Measurements from ENCODE around the gene R3HDML.
"Not testable (repeated sequence)": the region's sequence is repeated elsewhere in the genome, so short reads cannot be mapped to it uniquely, and the experiment has no call there.

The R3HDML gene

GRCh38 chr20:44331201-44331600 lies 5.6 kb upstream of the R3HDML start:
- no peak for DNase-seq

- DNase-seq: no peak
Observed at GRCh38 chr20:44334306-44334705, 2.5 kb upstream of the R3HDML start.

GRCh38 chr20:44334709-44335108 lies 2.1 kb upstream of the R3HDML start:
- no peak for DNase-seq

- DNase-seq: no peak
Observed at GRCh38 chr20:44335675-44336074, 1.2 kb upstream of the R3HDML start.

- no peak for DNase-seq
Observed at GRCh38 chr20:44336086-44336485, 757 bp upstream of the R3HDML start.

GRCh38 chr20:44342248-44342647 lies 5.4 kb downstream of the R3HDML start:
- no peak for DNase-seq

GRCh38 chr20:44343162-44343675 lies 6.4 kb downstream of the R3HDML start:
- DNase-seq: no peak

- no peak for DNase-seq
Observed at GRCh38 chr20:44344723-44345122, 7.9 kb downstream of the R3HDML start.

- DNase-seq: no peak
Observed at GRCh38 chr20:44345147-44345546, 8.3 kb downstream of the R3HDML start.

GRCh38 chr20:44345941-44346340 lies 9.1 kb downstream of the R3HDML start:
- DNase-seq: not testable (repeated sequence)

GRCh38 chr20:44348168-44348659 lies 11.4 kb downstream of the R3HDML start:
- no peak for DNase-seq

GRCh38 chr20:44349349-44349748 lies 12.5 kb downstream of the R3HDML start:
- no peak for DNase-seq

GRCh38 chr20:44350567-44350966 lies 13.7 kb downstream of the R3HDML start:
- DNase-seq: no peak

- no peak for DNase-seq
Observed at GRCh38 chr20:44354979-44355497, 18.2 kb downstream of the R3HDML start.

- no peak for DNase-seq
Observed at GRCh38 chr20:44355498-44356352, 18.9 kb downstream of the R3HDML start, which contains the start of gene HNF4A. Gene HNF4A, plus strand, starts transcription at chr20:44355699. Its CDS starts 106 bp downstream, at chr20:44355805.

- DNase-seq: no peak
Observed at GRCh38 chr20:44356353-44356723, 19.5 kb downstream of the R3HDML start.

GRCh38 chr20:44357020-44357419 lies 20.2 kb downstream of the R3HDML start:
- DNase-seq: no peak

- no peak for DNase-seq
Observed at GRCh38 chr20:44357555-44358125, 20.8 kb downstream of the R3HDML start.

GRCh38 chr20:44358776-44359175 lies 21.9 kb downstream of the R3HDML start:
- DNase-seq: no peak

- DNase-seq: no peak
Observed at GRCh38 chr20:44360221-44360620, 23.4 kb downstream of the R3HDML start.

- no peak for DNase-seq
Observed at GRCh38 chr20:44361021-44361420, 24.2 kb downstream of the R3HDML start.

GRCh38 chr20:44362466-44362940 lies 25.7 kb downstream of the R3HDML start:
- no peak for DNase-seq

- no peak for DNase-seq
Observed at GRCh38 chr20:44364068-44364467, 27.2 kb downstream of the R3HDML start.

- DNase-seq: no peak
Observed at GRCh38 chr20:44364780-44365179, 27.9 kb downstream of the R3HDML start.

All from NK-92 treated with Interleukin-12 subunit alpha and Interleukin-12 subunit beta, amount 100 ng/mL, for 24 hours (cell line).